CD14-positive monocyte (primary cell): ENCODE measurements around the gene VSX2. TPM values are rescaled to one million over a fixed set of nuclear protein-coding genes. Genes with fewer than 3 reads are reported as not detected.

Source experiments
- DNase-seq, 3 donors: peaks; one replicate each; pipeline ENCODE4 v3.0.0-alpha.2; 2011 to 2022
- H2AFZ ChIP-seq: 2 replicates; pipeline ENCODE4 v1.6.0; 2012; ENCODE audit warnings: mild to moderate bottlenecking, low read depth, low read length, inconsistent platforms; ENCODE audit not compliant: insufficient read depth, poor library complexity, severe bottlenecking
- H3K27ac ChIP-seq, 2 donors: 1 replicate in 1 of 2; 2 replicates in 1 of 2; pipeline ENCODE4 v1.5.1; 2012 to 2013; ENCODE audit warnings: low read length in 2 of 2, control low read depth in 1 of 2, inconsistent platforms in 1 of 2, low read depth in 1 of 2, mild to moderate bottlenecking in 1 of 2
- H3K27me3 ChIP-seq, 2 donors: one replicate each; pipeline versions ENCODE4 v1.6.0 to v1.6.1; 2011 to 2013; ENCODE audit warnings: low read length in 2 of 2; ENCODE audit not compliant: control insufficient read depth in 2 of 2, insufficient read depth in 2 of 2
- H3K36me3 ChIP-seq, 2 donors: replicated peaks in 1 of 2; 1 replicate in 1 of 2; 2 replicates in 1 of 2; pipeline versions ENCODE4 v1.5.1 to v1.6.1; 2012 to 2013; ENCODE audit warnings: low read length in 2 of 2, control low read depth in 1 of 2, inconsistent platforms in 1 of 2, mild to moderate bottlenecking in 1 of 2; ENCODE audit not compliant: insufficient read depth in 2 of 2, control insufficient read depth in 1 of 2
- H3K4me1 ChIP-seq, 2 donors: 1 replicate in 1 of 2; 2 replicates in 1 of 2; pipeline versions ENCODE4 v1.5.1 to v1.6.1; 2012 to 2013; ENCODE audit warnings: low read length in 2 of 2, control low read depth in 1 of 2, inconsistent platforms in 1 of 2, mild to moderate bottlenecking in 1 of 2, moderate library complexity in 1 of 2; ENCODE audit not compliant: insufficient read depth in 2 of 2, control insufficient read depth in 1 of 2
- H3K4me2 ChIP-seq: replicated peaks from 2 replicates; pipeline ENCODE3; 2012; ENCODE audit warnings: low read length, moderate library complexity, mild to moderate bottlenecking; ENCODE audit not compliant: poor library complexity, severe bottlenecking; ENCODE audit errors: extremely low read depth
- H3K4me3 ChIP-seq, 3 experiments: fragments of 200-600 bp in 1 of 3; sonication (generic) in 1 of 3; replicated peaks in 1 of 3; 1 replicate in 2 of 3; 2 replicates in 1 of 3; pipeline ENCODE4 v1.5.1; 2011 to 2013; ENCODE audit warnings: low read length in 3 of 3, mild to moderate bottlenecking in 3 of 3, control low read depth in 2 of 3, low read depth in 2 of 3, inconsistent platforms in 1 of 3, moderate library complexity in 1 of 3
- H3K79me2 ChIP-seq: 2 replicates; pipeline ENCODE4 v1.6.0; 2012; ENCODE audit warnings: mild to moderate bottlenecking, control low read depth, inconsistent platforms, low read length, moderate library complexity; ENCODE audit not compliant: insufficient read depth
- H3K9ac ChIP-seq: 2 replicates; pipeline ENCODE4 v1.6.0; 2017; ENCODE audit warnings: low read length, mild to moderate bottlenecking; ENCODE audit not compliant: insufficient read depth, poor library complexity, severe bottlenecking
- H3K9me3 ChIP-seq, 2 donors: replicated peaks in 1 of 2; 1 replicate in 1 of 2; 2 replicates in 1 of 2; pipeline versions ENCODE4 v1.5.1 to v1.6.1; 2012 to 2013; ENCODE audit warnings: low read length in 2 of 2, control low read depth in 1 of 2; ENCODE audit not compliant: control insufficient read depth in 1 of 2, insufficient read depth in 1 of 2
- H4K20me1 ChIP-seq: 2 replicates; pipeline ENCODE4 v1.6.0; 2012; ENCODE audit warnings: mild to moderate bottlenecking, low read length, control low read depth, moderate library complexity; ENCODE audit not compliant: insufficient read depth
- H3K27ac Mint-ChIP-seq, 7 donors: one replicate each; pipeline ENCODE4 v1.8.0; 2020; ENCODE audit warnings: mild to moderate bottlenecking in 7 of 7, mixed read lengths in 7 of 7, moderate library complexity in 6 of 7, inconsistent platforms in 2 of 7
- H3K27me3 Mint-ChIP-seq, 3 donors: one replicate each; pipeline ENCODE4 v1.8.0; 2021 to 2022; ENCODE audit warnings: low read depth in 3 of 3, mild to moderate bottlenecking in 3 of 3, mixed read lengths in 3 of 3, moderate library complexity in 3 of 3, inconsistent platforms in 1 of 3
- H3K36me3 Mint-ChIP-seq, 2 donors: one replicate each; pipeline ENCODE4 v1.8.0; 2020; ENCODE audit warnings: mixed read lengths in 2 of 2, inconsistent platforms in 1 of 2, mild to moderate bottlenecking in 1 of 2
- H3K4me1 Mint-ChIP-seq: one replicate; pipeline ENCODE4 v1.8.0; 2020; ENCODE audit warnings: mild to moderate bottlenecking, mixed read lengths
- H3K4me3 Mint-ChIP-seq, 2 donors: one replicate each; pipeline ENCODE4 v1.8.0; 2020; ENCODE audit warnings: mild to moderate bottlenecking in 2 of 2, mixed read lengths in 2 of 2, moderate library complexity in 1 of 2
- H3K9me3 Mint-ChIP-seq, 7 donors: one replicate each; pipeline ENCODE4 v1.8.0; 2020 to 2022; ENCODE audit warnings: mixed read lengths in 7 of 7, mild to moderate bottlenecking in 6 of 7, moderate library complexity in 6 of 7, inconsistent platforms in 2 of 7
- WGBS: methylation state at CpG from one replicate; pipeline ENCODE4 v1.1.5; 2013; ENCODE audit warnings: missing lambda C conversion rate; ENCODE audit not compliant: insufficient coverage; 5-methylcytosine and 5-hydroxymethylcytosine counted together
- intact Hi-C, 2 donors: fragments of 100-400 bp; cut with micrococcal nuclease; formaldehyde crosslinking; loops; one replicate each; pipeline versions ENCODE4 v1.15.0 to v1.15.1; 2023
- polyA plus RNA-seq, 3 donors: library from polyadenylated mRNA; depleted of rRNA in 1 of 3; unstranded in 2 of 3; stranded (reverse) in 1 of 3; fragments of 300-500 nt in 2 of 3; fragments of >200 nt in 1 of 3; fragmentation: Illumina TruSeq in 2 of 3; gene quantifications; 1 replicate in 2 of 3; 2 replicates in 1 of 3; pipeline ENCODE4 v1.2.3, GENCODE V29; 2012 to 2021
- TF ChIP-seq, protein P1 (sequence below): fragments of 200-600 bp; IDR thresholded peaks from one replicate; pipeline ENCODE4 v1.8.0; 2022; ENCODE audit warnings: antibody characterized with exemption, mild to moderate bottlenecking

The VSX2 gene
- polyA plus RNA-seq, 3 donors = not detected

DNA sequence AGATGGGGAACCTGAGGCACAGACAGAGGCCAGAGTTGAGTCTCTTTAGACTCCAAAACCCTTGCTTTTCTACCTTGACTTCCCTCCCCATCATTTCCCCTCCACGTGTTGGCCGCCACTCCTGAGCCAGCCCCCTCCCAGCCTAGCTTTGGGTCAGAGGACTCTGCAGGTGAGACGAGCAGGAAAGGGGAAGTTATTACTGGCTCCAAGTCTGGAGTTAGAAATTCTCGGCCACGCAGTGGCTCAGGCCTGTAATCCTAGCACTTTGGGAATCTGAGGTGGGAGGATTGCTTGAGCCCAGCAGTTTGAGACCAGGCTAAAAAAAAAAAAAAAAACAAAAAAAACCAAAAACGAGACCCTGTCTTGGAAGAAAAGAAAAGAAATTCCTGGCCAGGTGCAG, 8.8 kb downstream of the VSX2 start:
- peaks cover 0 to 3% (median 0%) of the 10 kb centered on the region in 7 donors for H3K9me3 Mint-ChIP-seq
- H3K4me2 ChIP-seq = no peak overlapping the region
- peaks cover 41 to 62% (median 53%) of the 10 kb centered on the region in 3 donors for H3K27me3 Mint-ChIP-seq
- peaks cover 0 to 8% of the 10 kb centered on the region in 2 donors for H3K9me3 ChIP-seq
- peaks cover 16 to 59% of the 10 kb centered on the region in 2 donors for H3K27me3 ChIP-seq
- H3K4me1 Mint-ChIP-seq = peaks cover 8% of the 10 kb centered on the region
- H3K36me3 Mint-ChIP-seq = no peaks in the 10 kb centered on the region
- H3K4me3 ChIP-seq = no peak overlapping the region
- no peaks in the 10 kb centered on the region for H3K36me3 ChIP-seq
- TF ChIP-seq, protein P1, sequence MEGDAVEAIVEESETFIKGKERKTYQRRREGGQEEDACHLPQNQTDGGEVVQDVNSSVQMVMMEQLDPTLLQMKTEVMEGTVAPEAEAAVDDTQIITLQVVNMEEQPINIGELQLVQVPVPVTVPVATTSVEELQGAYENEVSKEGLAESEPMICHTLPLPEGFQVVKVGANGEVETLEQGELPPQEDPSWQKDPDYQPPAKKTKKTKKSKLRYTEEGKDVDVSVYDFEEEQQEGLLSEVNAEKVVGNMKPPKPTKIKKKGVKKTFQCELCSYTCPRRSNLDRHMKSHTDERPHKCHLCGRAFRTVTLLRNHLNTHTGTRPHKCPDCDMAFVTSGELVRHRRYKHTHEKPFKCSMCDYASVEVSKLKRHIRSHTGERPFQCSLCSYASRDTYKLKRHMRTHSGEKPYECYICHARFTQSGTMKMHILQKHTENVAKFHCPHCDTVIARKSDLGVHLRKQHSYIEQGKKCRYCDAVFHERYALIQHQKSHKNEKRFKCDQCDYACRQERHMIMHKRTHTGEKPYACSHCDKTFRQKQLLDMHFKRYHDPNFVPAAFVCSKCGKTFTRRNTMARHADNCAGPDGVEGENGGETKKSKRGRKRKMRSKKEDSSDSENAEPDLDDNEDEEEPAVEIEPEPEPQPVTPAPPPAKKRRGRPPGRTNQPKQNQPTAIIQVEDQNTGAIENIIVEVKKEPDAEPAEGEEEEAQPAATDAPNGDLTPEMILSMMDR = no peak
- no peak for DNase-seq
- H3K27ac ChIP-seq = no peak overlapping the region
- no peak overlapping the region for H3K4me3 Mint-ChIP-seq
- H3K9ac ChIP-seq = no peak overlapping the region
- H4K20me1 ChIP-seq = no peaks in the 10 kb centered on the region
- no CpG with 5 or more reads among the region's 6 CpGs for WGBS
- intact Hi-C loops = no loop called here
- no peak overlapping the region for H2AFZ ChIP-seq
- H3K79me2 ChIP-seq = no peaks in the 10 kb centered on the region
- H3K27ac Mint-ChIP-seq = no peak overlapping the region
- peaks cover 0 to 5% of the 10 kb centered on the region in 2 donors for H3K4me1 ChIP-seq

DNA sequence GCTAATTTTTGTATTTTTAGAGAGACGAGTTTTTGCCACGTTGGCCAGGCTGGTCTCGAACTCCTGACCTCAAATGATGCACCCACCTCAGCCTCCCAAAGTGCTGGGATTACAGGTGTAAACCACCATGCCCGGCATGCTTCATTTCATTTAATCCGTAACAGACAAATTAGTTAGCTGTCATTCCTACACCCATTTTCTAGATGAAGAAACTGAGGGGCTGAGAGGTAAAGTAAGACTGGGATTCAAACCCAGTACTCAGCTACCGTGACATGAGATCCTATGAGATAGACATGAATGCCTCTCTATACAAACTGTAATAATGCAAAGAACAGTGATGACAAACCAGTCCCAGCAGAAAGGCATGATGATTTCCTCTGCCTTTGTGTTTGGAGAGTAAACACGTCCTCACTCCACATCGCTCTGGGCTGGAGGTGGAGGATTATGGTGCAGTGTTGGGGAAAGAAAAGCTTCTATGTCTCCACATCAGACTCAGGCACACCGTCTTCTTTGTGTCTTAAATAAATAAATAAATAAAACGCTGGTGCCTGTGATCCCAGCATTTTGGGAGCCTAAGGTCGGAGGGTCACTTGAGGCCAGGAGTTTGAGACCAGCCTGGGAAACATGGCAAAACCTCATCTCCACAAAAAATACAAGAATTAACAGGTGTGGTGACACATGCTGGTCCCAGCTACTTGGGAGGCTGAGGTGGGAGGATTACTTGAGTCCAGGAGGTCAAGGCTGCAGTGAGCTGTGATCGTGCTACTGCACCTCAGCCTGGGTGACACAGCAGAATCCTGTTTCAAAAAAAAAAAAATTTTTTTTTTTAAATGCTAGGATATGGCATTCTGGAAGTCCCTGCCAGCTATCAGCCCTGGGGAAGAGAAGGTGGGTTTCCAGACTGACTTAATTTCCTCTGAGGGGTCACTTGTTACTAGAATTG, 10.5 kb downstream of the VSX2 start:
- no peak overlapping the region for H3K9ac ChIP-seq
- H3K36me3 ChIP-seq = no peaks in the 10 kb centered on the region
- Mint-ChIP-seq H3K36me3 (no peaks in the 10 kb centered on the region), H3K27me3 (peaks cover 24 to 57% (median 39%) of the 10 kb centered on the region in 3 donors), H3K9me3 (peaks cover 0 to 3% (median 0%) of the 10 kb centered on the region in 7 donors), H3K4me3 (no peak overlapping the region), H3K4me1 (peaks cover 8% of the 10 kb centered on the region), H3K27ac (no peak overlapping the region)
- no peaks in the 10 kb centered on the region for H3K79me2 ChIP-seq
- no peak overlapping the region for H2AFZ ChIP-seq
- no peaks in the 10 kb centered on the region for H4K20me1 ChIP-seq
- peaks cover 0 to 42% of the 10 kb centered on the region in 2 donors for H3K27me3 ChIP-seq
- 100% methylated on average over 2 of the region's 12 CpGs for WGBS
- peaks cover 0 to 5% of the 10 kb centered on the region in 2 donors for H3K4me1 ChIP-seq
- TF ChIP-seq, protein P1 = no peak
- intact Hi-C loops = no loop called here
- no peaks in the 10 kb centered on the region for H3K9me3 ChIP-seq
- H3K27ac ChIP-seq = no peak overlapping the region
- H3K4me2 ChIP-seq = no peak overlapping the region
- H3K4me3 ChIP-seq = no peak overlapping the region
- no peak for DNase-seq
